ENCODE data around the gene ADAMTSL2. TPM values are rescaled to one million over a fixed set of nuclear protein-coding genes. Genes with fewer than 3 reads are reported as not detected.

Gene ADAMTSL2
- total and polyA plus RNA-seq, 2 donors, result 0.68 to 1.7 TPM

GRCh38 chr9:133499132-133499891 is 35.2 kb upstream of the ADAMTSL2 start:
- Histone ChIP-seq H3K27ac (ENCODE audit: low read depth in 1 of 2, low read length in 1 of 2) (no peak overlapping the region), H3K27me3 (ENCODE audit: control insufficient read depth in 2 of 2, insufficient read depth in 1 of 2, low read length in 1 of 2) (peaks cover 0 to 10% of the 10 kb centered on the region in 2 donors), H3K4me3 (ENCODE audit: low read length in 2 of 2) (no peak overlapping the region), H3K9me3 (ENCODE audit: control insufficient read depth in 2 of 2, insufficient read depth in 1 of 2, low read length in 1 of 2) (no peaks in the 10 kb centered on the region), H3K4me1 (ENCODE audit: control insufficient read depth in 2 of 2, insufficient read depth in 2 of 2, low read length in 2 of 2) (no peaks in the 10 kb centered on the region), H3K36me3 (ENCODE audit: control insufficient read depth in 2 of 2, insufficient read depth in 2 of 2, low read length in 1 of 2) (no peaks in the 10 kb centered on the region)
- 88% methylated on average over 19 of the region's 19 CpGs for WGBS
- DNase-seq (ENCODE audit: low read depth in 6 of 9, low spot score in 9 of 9), result no peak

GRCh38 chr9:133499892-133500270 is 34.6 kb upstream of the ADAMTSL2 start:
- no peaks in the 10 kb centered on the region for H3K4me1 ChIP-seq (ENCODE audit: control insufficient read depth in 2 of 2, insufficient read depth in 2 of 2, low read length in 2 of 2)
- H3K9me3 ChIP-seq (ENCODE audit: control insufficient read depth in 2 of 2, insufficient read depth in 1 of 2, low read length in 1 of 2), result no peaks in the 10 kb centered on the region
- WGBS, result 90% methylated on average over 12 of the region's 12 CpGs
- no peak overlapping the region for H3K4me3 ChIP-seq (ENCODE audit: low read length in 2 of 2)
- H3K27me3 ChIP-seq (ENCODE audit: control insufficient read depth in 2 of 2, insufficient read depth in 1 of 2, low read length in 1 of 2), result peaks cover 0 to 10% of the 10 kb centered on the region in 2 donors
- no peak for DNase-seq (ENCODE audit: low read depth in 6 of 9, low spot score in 9 of 9)
- H3K36me3 ChIP-seq (ENCODE audit: control insufficient read depth in 2 of 2, insufficient read depth in 2 of 2, low read length in 1 of 2), result no peaks in the 10 kb centered on the region
- H3K27ac ChIP-seq (ENCODE audit: low read depth in 1 of 2, low read length in 1 of 2), result no peak overlapping the region

- Histone ChIP-seq H3K36me3 (ENCODE audit: control insufficient read depth in 2 of 2, insufficient read depth in 2 of 2, low read length in 1 of 2) (no peaks in the 10 kb centered on the region), H3K4me1 (ENCODE audit: control insufficient read depth in 2 of 2, insufficient read depth in 2 of 2, low read length in 2 of 2) (no peaks in the 10 kb centered on the region), H3K4me3 (ENCODE audit: low read length in 2 of 2) (no peak overlapping the region), H3K9me3 (ENCODE audit: control insufficient read depth in 2 of 2, insufficient read depth in 1 of 2, low read length in 1 of 2) (no peaks in the 10 kb centered on the region), H3K27ac (ENCODE audit: low read depth in 1 of 2, low read length in 1 of 2) (no peak overlapping the region), H3K27me3 (ENCODE audit: control insufficient read depth in 2 of 2, insufficient read depth in 1 of 2, low read length in 1 of 2) (peaks cover 0 to 6% of the 10 kb centered on the region in 2 donors)
- 99% methylated on average over 1 of the region's 1 CpG for WGBS
- no peak for DNase-seq (ENCODE audit: low read depth in 6 of 9, low spot score in 9 of 9)
Observed at GRCh38 chr9:133502112-133502511, 32.4 kb upstream of the ADAMTSL2 start.

GRCh38 chr9:133505186-133505830 is 29.2 kb upstream of the ADAMTSL2 start:
- Histone ChIP-seq H3K9me3 (ENCODE audit: control insufficient read depth in 2 of 2, insufficient read depth in 1 of 2, low read length in 1 of 2) (no peaks in the 10 kb centered on the region), H3K36me3 (ENCODE audit: control insufficient read depth in 2 of 2, insufficient read depth in 2 of 2, low read length in 1 of 2) (no peaks in the 10 kb centered on the region), H3K4me3 (ENCODE audit: low read length in 2 of 2) (no peak overlapping the region), H3K27me3 (ENCODE audit: control insufficient read depth in 2 of 2, insufficient read depth in 1 of 2, low read length in 1 of 2) (no peaks in the 10 kb centered on the region), H3K27ac (ENCODE audit: low read depth in 1 of 2, low read length in 1 of 2) (no peak overlapping the region), H3K4me1 (ENCODE audit: control insufficient read depth in 2 of 2, insufficient read depth in 2 of 2, low read length in 2 of 2) (peaks cover 3 to 17% of the 10 kb centered on the region in 2 donors)
- no peak for DNase-seq (ENCODE audit: low read depth in 6 of 9, low spot score in 9 of 9)
- WGBS, result 97% methylated on average over 13 of the region's 13 CpGs

GRCh38 chr9:133505901-133506652 is 28.4 kb upstream of the ADAMTSL2 start:
- H3K27me3 ChIP-seq (ENCODE audit: control insufficient read depth in 2 of 2, insufficient read depth in 1 of 2, low read length in 1 of 2), result no peaks in the 10 kb centered on the region
- peaks cover 3 to 17% of the 10 kb centered on the region in 2 donors for H3K4me1 ChIP-seq (ENCODE audit: control insufficient read depth in 2 of 2, insufficient read depth in 2 of 2, low read length in 2 of 2)
- no peaks in the 10 kb centered on the region for H3K9me3 ChIP-seq (ENCODE audit: control insufficient read depth in 2 of 2, insufficient read depth in 1 of 2, low read length in 1 of 2)
- DNase-seq (ENCODE audit: low read depth in 6 of 9, low spot score in 9 of 9), result no peak
- H3K36me3 ChIP-seq (ENCODE audit: control insufficient read depth in 2 of 2, insufficient read depth in 2 of 2, low read length in 1 of 2), result no peaks in the 10 kb centered on the region
- no peak overlapping the region for H3K4me3 ChIP-seq (ENCODE audit: low read length in 2 of 2)
- WGBS, result 95% methylated on average over 23 of the region's 23 CpGs
- H3K27ac ChIP-seq (ENCODE audit: low read depth in 1 of 2, low read length in 1 of 2), result no peak overlapping the region

GRCh38 chr9:133506653-133507038 is 27.9 kb upstream of the ADAMTSL2 start:
- no peak for DNase-seq (ENCODE audit: low read depth in 6 of 9, low spot score in 9 of 9)
- H3K4me3 ChIP-seq (ENCODE audit: low read length in 2 of 2), result no peak overlapping the region
- H3K4me1 ChIP-seq (ENCODE audit: control insufficient read depth in 2 of 2, insufficient read depth in 2 of 2, low read length in 2 of 2), result peaks cover 3 to 17% of the 10 kb centered on the region in 2 donors
- H3K9me3 ChIP-seq (ENCODE audit: control insufficient read depth in 2 of 2, insufficient read depth in 1 of 2, low read length in 1 of 2), result no peaks in the 10 kb centered on the region
- WGBS, result 96% methylated on average over 18 of the region's 18 CpGs
- H3K27ac ChIP-seq (ENCODE audit: low read depth in 1 of 2, low read length in 1 of 2), result no peak overlapping the region
- H3K36me3 ChIP-seq (ENCODE audit: control insufficient read depth in 2 of 2, insufficient read depth in 2 of 2, low read length in 1 of 2), result no peaks in the 10 kb centered on the region
- H3K27me3 ChIP-seq (ENCODE audit: control insufficient read depth in 2 of 2, insufficient read depth in 1 of 2, low read length in 1 of 2), result no peaks in the 10 kb centered on the region

- H3K36me3 ChIP-seq (ENCODE audit: control insufficient read depth in 2 of 2, insufficient read depth in 2 of 2, low read length in 1 of 2), result no peaks in the 10 kb centered on the region
Observed at GRCh38 chr9:133507246-133507965, 27.1 kb upstream of the ADAMTSL2 start.

GRCh38 chr9:133508046-133508445 is 26.5 kb upstream of the ADAMTSL2 start:
- Histone ChIP-seq H3K4me3 (ENCODE audit: low read length in 2 of 2) (no peak overlapping the region), H3K36me3 (ENCODE audit: control insufficient read depth in 2 of 2, insufficient read depth in 2 of 2, low read length in 1 of 2) (no peaks in the 10 kb centered on the region), H3K27ac (ENCODE audit: low read depth in 1 of 2, low read length in 1 of 2) (no peak overlapping the region), H3K27me3 (ENCODE audit: control insufficient read depth in 2 of 2, insufficient read depth in 1 of 2, low read length in 1 of 2) (no peaks in the 10 kb centered on the region), H3K4me1 (ENCODE audit: control insufficient read depth in 2 of 2, insufficient read depth in 2 of 2, low read length in 2 of 2) (peaks cover 3 to 19% of the 10 kb centered on the region in 2 donors), H3K9me3 (ENCODE audit: control insufficient read depth in 2 of 2, insufficient read depth in 1 of 2, low read length in 1 of 2) (no peaks in the 10 kb centered on the region)
- no peak for DNase-seq (ENCODE audit: low read depth in 6 of 9, low spot score in 9 of 9)
- 98% methylated on average over 8 of the region's 8 CpGs for WGBS

More at GRCh38 chr9:133507246-133507965, 27.1 kb upstream of the ADAMTSL2 start:
- peaks cover 3 to 17% of the 10 kb centered on the region in 2 donors for H3K4me1 ChIP-seq (ENCODE audit: control insufficient read depth in 2 of 2, insufficient read depth in 2 of 2, low read length in 2 of 2)
- H3K4me3 ChIP-seq (ENCODE audit: low read length in 2 of 2), result no peak overlapping the region
- H3K9me3 ChIP-seq (ENCODE audit: control insufficient read depth in 2 of 2, insufficient read depth in 1 of 2, low read length in 1 of 2), result no peaks in the 10 kb centered on the region
- no peak overlapping the region for H3K27ac ChIP-seq (ENCODE audit: low read depth in 1 of 2, low read length in 1 of 2)
- H3K27me3 ChIP-seq (ENCODE audit: control insufficient read depth in 2 of 2, insufficient read depth in 1 of 2, low read length in 1 of 2), result no peaks in the 10 kb centered on the region
- no peak for DNase-seq (ENCODE audit: low read depth in 6 of 9, low spot score in 9 of 9)
- WGBS, result 97% methylated on average over 24 of the region's 24 CpGs

Measured in thymus (tissue), 11 donors.